Vagina (tissue), 2 donors: ENCODE data around the gene RPN2.

Source experiments
- CTCF ChIP-seq, 3 experiments: fragments of 450-650 bp in 2 of 3; fragments of 200-600 bp in 1 of 3; sonication (generic) in 1 of 3; IDR thresholded peaks; one replicate each; pipeline ENCODE4 v1.5.1; 2017 to 2019; ENCODE audit warnings: antibody characterized with exemption in 3 of 3, mild to moderate bottlenecking in 2 of 3, moderate library complexity in 2 of 3
- POLR2A ChIP-seq, 2 donors: fragments of 450-650 bp; IDR thresholded peaks; one replicate each; pipeline ENCODE4 v1.6.1; 2017; ENCODE audit warnings: antibody characterized with exemption in 2 of 2, mild to moderate bottlenecking in 2 of 2, moderate library complexity in 2 of 2
- POLR2AphosphoS5 ChIP-seq, 2 donors: sonication (generic); formaldehyde crosslinking; IDR thresholded peaks; one replicate each; pipeline ENCODE4 v1.9.0; 2017; ENCODE audit warnings: antibody characterized with exemption in 2 of 2, mild to moderate bottlenecking in 2 of 2, low read depth in 1 of 2; ENCODE audit not compliant: insufficient read depth in 1 of 2

- TF ChIP-seq CTCF (IDR thresholded peaks at IDR 0.05) (no peak), POLR2AphosphoS5 (IDR thresholded peaks at IDR 0.05; ENCODE audit: insufficient read depth in 1 of 2, low read depth in 1 of 2) (no peak), POLR2A (IDR thresholded peaks at IDR 0.05) (no peak)
These were observed 84.6 kb downstream of the RPN2 start for GRCh38 chr20:37263686-37264085.
